Aorta (tissue), 5 donors: ENCODE results near the gene SLC2A8. TPM values are rescaled to one million over a fixed set of nuclear protein-coding genes. Genes with fewer than 3 reads are reported as not detected.

Experiments
- ATAC-seq: fragments of 200-7000 bp; cut with Tn5 transposase; one replicate; pipeline ENCODE4 v1.9.1; 2022; ENCODE audit warnings: moderate library complexity; ENCODE audit not compliant: low FRiP score
- DNase-seq, 2 donors: peaks; one replicate each; pipeline ENCODE4 v3.0.0-alpha.2; 2020
- H3K27ac ChIP-seq, 2 donors: one replicate each; pipeline ENCODE4 v1.5.1; 2013; ENCODE audit warnings: low read length in 2 of 2, mild to moderate bottlenecking in 2 of 2, moderate library complexity in 2 of 2, control low read depth in 1 of 2, inconsistent platforms in 1 of 2, low read depth in 1 of 2
- H3K27me3 ChIP-seq, 2 donors: one replicate each; pipeline ENCODE4 v1.6.1; 2013; ENCODE audit warnings: control low read depth in 1 of 2, low read length in 1 of 2, mild to moderate bottlenecking in 1 of 2, moderate library complexity in 1 of 2; ENCODE audit not compliant: insufficient read depth in 2 of 2, control insufficient read depth in 1 of 2
- H3K36me3 ChIP-seq, 2 donors: one replicate each; pipeline ENCODE4 v1.6.1; 2013; ENCODE audit warnings: control low read depth in 1 of 2, low read length in 1 of 2, mild to moderate bottlenecking in 1 of 2; ENCODE audit not compliant: insufficient read depth in 2 of 2, control insufficient read depth in 1 of 2
- H3K4me1 ChIP-seq, 2 donors: one replicate each; pipeline ENCODE4 v1.6.1; 2013; ENCODE audit warnings: low read length in 2 of 2, control low read depth in 1 of 2, mild to moderate bottlenecking in 1 of 2, moderate library complexity in 1 of 2; ENCODE audit not compliant: insufficient read depth in 2 of 2, control insufficient read depth in 1 of 2
- H3K4me3 ChIP-seq, 2 donors: one replicate each; pipeline ENCODE4 v1.5.1; 2013; ENCODE audit warnings: low read length in 2 of 2, control low read depth in 1 of 2, mild to moderate bottlenecking in 1 of 2
- H3K9me3 ChIP-seq: one replicate; pipeline ENCODE4 v1.6.1; 2013; ENCODE audit warnings: mild to moderate bottlenecking, low read length; ENCODE audit not compliant: control insufficient read depth
- WGBS, 2 donors: extraction: QIAGEN DNeasy Blood & Tissue Kit; methylation state at CpG; one replicate each; pipeline ENCODE4 v1.1.7; 2013; 5-methylcytosine and 5-hydroxymethylcytosine counted together
- intact Hi-C, 2 donors: fragments of 100-400 bp; cut with DNase I; formaldehyde crosslinking; loops; one replicate each; pipeline versions ENCODE4 v1.14.2 to v1.15.0; 2022
- polyA plus RNA-seq, 2 donors: library from polyadenylated mRNA; stranded (reverse); fragments of 200-250 nt; gene quantifications; one replicate each; pipeline ENCODE4 v1.2.3, GENCODE V29; 2013
- total RNA-seq, 2 donors: library from RNA; stranded (reverse); fragmentation: NEBNext Ultra II Directional; extraction: Animal tissue kit (Norgen Biotek cat#: 25700); gene quantifications; one replicate each; pipeline ENCODE4 v1.2.1, GENCODE V29; 2021
- donor health status: healthy with polysubstance abuse.
- donor health status: Bipolar disorder and iron deficiency.
- donor health status: DM: no; HTN: no; CAD: no.
- donor health status: DM: no; HTN: no; CAD: no.
- donor health status: DM: yes; HTN: yes; CAD: no.

SLC2A8 gene
- total and polyA plus RNA-seq, 4 donors = 9.9 to 30.5 (median 18.2) TPM

GRCh38 chr9:127417131-127418036 is 20.4 kb downstream of the SLC2A8 start:
- no peak for DNase-seq
- peak; percentile 17 for ATAC-seq
- Histone ChIP-seq H3K27ac (no peak overlapping the region), H3K9me3 (no peaks in the 10 kb centered on the region), H3K36me3 (no peaks in the 10 kb centered on the region), H3K4me3 (no peak overlapping the region), H3K4me1 (no peaks in the 10 kb centered on the region), H3K27me3 (no peaks in the 10 kb centered on the region)
- WGBS, 2 donors = 75 to 83% methylated on average over 15 of the region's 15 CpGs
- intact Hi-C loops = no loop called here

GRCh38 chr9:127418037-127418471 is 21.1 kb downstream of the SLC2A8 start:
- no peaks in the 10 kb centered on the region for H3K27me3 ChIP-seq
- H3K4me3 ChIP-seq = no peak overlapping the region
- 66 to 70% methylated on average over 12 of the region's 12 CpGs for WGBS, 2 donors
- ATAC-seq = no peak
- no peaks in the 10 kb centered on the region for H3K4me1 ChIP-seq
- no peaks in the 10 kb centered on the region for H3K9me3 ChIP-seq
- no peak for DNase-seq
- no peak overlapping the region for H3K27ac ChIP-seq
- intact Hi-C loops = no loop called here
- H3K36me3 ChIP-seq = no peaks in the 10 kb centered on the region

GRCh38 chr9:127419348-127419747 is 22.4 kb downstream of the SLC2A8 start:
- 79 to 82% methylated on average over 6 of the region's 6 CpGs for WGBS, 2 donors
- H3K4me3 ChIP-seq = no peak overlapping the region
- H3K27ac ChIP-seq = no peak overlapping the region
- H3K36me3 ChIP-seq = no peaks in the 10 kb centered on the region
- no peaks in the 10 kb centered on the region for H3K9me3 ChIP-seq
- H3K4me1 ChIP-seq = no peaks in the 10 kb centered on the region
- no peaks in the 10 kb centered on the region for H3K27me3 ChIP-seq
- no peak for ATAC-seq
- intact Hi-C loops = no loop called here
- no peak for DNase-seq

GRCh38 chr9:127421057-127421456 is 24.1 kb downstream of the SLC2A8 start:
- no peaks in the 10 kb centered on the region for H3K36me3 ChIP-seq
- no peaks in the 10 kb centered on the region for H3K27me3 ChIP-seq
- H3K4me3 ChIP-seq = no peak overlapping the region
- no peak overlapping the region for H3K27ac ChIP-seq
- H3K4me1 ChIP-seq = no peaks in the 10 kb centered on the region
- ATAC-seq (no peak), DNase-seq (no peak)
- 89 to 95% methylated on average over 7 of the region's 7 CpGs for WGBS, 2 donors
- intact Hi-C loops = no loop called here
- H3K9me3 ChIP-seq = no peaks in the 10 kb centered on the region

- WGBS, 2 donors = 83 to 88% methylated on average over 10 of the region's 10 CpGs
- H3K36me3 ChIP-seq = no peaks in the 10 kb centered on the region
- H3K4me3 ChIP-seq = no peak overlapping the region
- no peak for DNase-seq
- ATAC-seq = no peak
- H3K9me3 ChIP-seq = no peaks in the 10 kb centered on the region
- H3K27ac ChIP-seq = no peak overlapping the region
- H3K4me1 ChIP-seq = no peaks in the 10 kb centered on the region
- no peaks in the 10 kb centered on the region for H3K27me3 ChIP-seq
- intact Hi-C loops = no loop called here
These were observed 25.3 kb downstream of the SLC2A8 start for GRCh38 chr9:127422133-127422782.

- no peak for DNase-seq
- no peak overlapping the region for H3K4me3 ChIP-seq
- H3K27ac ChIP-seq = no peak overlapping the region
- H3K4me1 ChIP-seq = no peaks in the 10 kb centered on the region
- no peaks in the 10 kb centered on the region for H3K9me3 ChIP-seq
- no peaks in the 10 kb centered on the region for H3K36me3 ChIP-seq
- no peaks in the 10 kb centered on the region for H3K27me3 ChIP-seq
- 44 to 59% methylated on average over 6 of the region's 6 CpGs for WGBS, 2 donors
- no peak for ATAC-seq
- intact Hi-C loops = no loop called here
These were observed 25.8 kb downstream of the SLC2A8 start for GRCh38 chr9:127422787-127423186.

GRCh38 chr9:127423476-127423933 is 26.5 kb downstream of the SLC2A8 start:
- Histone ChIP-seq H3K9me3 (no peaks in the 10 kb centered on the region), H3K27ac (peak overlapping the region; percentile 50 to 67), H3K4me3 (peak overlapping the region; percentile 68 to 80), H3K36me3 (no peaks in the 10 kb centered on the region), H3K27me3 (no peaks in the 10 kb centered on the region), H3K4me1 (no peaks in the 10 kb centered on the region)
- ATAC-seq (peak; percentile 15), DNase-seq (no peak)
- intact Hi-C loops = no loop called here
- 1% methylated on average over 9 of the region's 9 CpGs for WGBS, 2 donors

- no peaks in the 10 kb centered on the region for H3K4me1 ChIP-seq
- intact Hi-C loops = no loop called here
- peak; percentile 98 for ATAC-seq
These were observed 27.1 kb downstream of the SLC2A8 start, which contains the start of gene ZNF79 for GRCh38 chr9:127423934-127424675. TSS of gene ZNF79 (plus strand) at chr9:127424382. CDS start at chr9:127424788, 406 bp downstream.

More at GRCh38 chr9:127423934-127424675, 27.1 kb downstream of the SLC2A8 start, which contains the start of gene ZNF79:
- DNase-seq = peak; percentile 96 to 98
- peak within 1 kb of the TSS; percentile 80 to 86 for H3K4me3 ChIP-seq
- no peaks in the 10 kb centered on the region for H3K27me3 ChIP-seq
- peak within 1 kb of the TSS; percentile 67 to 84 for H3K27ac ChIP-seq
- no peaks in the 10 kb centered on the region for H3K9me3 ChIP-seq
- 0% methylated on average over 54 of the region's 54 CpGs for WGBS, 2 donors
- H3K36me3 ChIP-seq = no peaks in the 10 kb centered on the region
